Activated CD4-positive, alpha-beta T cell treated with anti-CD3 and anti-CD28 coated beads, Interleukin-2, amount 50 U/mL, for 24 hours (primary cell): Measurements from ENCODE around the gene TES.
"Not testable (repeated sequence)": the region's sequence is repeated elsewhere in the genome, so short reads cannot be mapped to it uniquely, and the experiment has no call there.

Experiments
- DNase-seq, 2 donors: peaks; one replicate each; pipeline ENCODE4 v3.0.0-alpha.2; 2020; ENCODE audit warnings: low read depth in 1 of 2, low spot score in 1 of 2

TES gene

DNA sequence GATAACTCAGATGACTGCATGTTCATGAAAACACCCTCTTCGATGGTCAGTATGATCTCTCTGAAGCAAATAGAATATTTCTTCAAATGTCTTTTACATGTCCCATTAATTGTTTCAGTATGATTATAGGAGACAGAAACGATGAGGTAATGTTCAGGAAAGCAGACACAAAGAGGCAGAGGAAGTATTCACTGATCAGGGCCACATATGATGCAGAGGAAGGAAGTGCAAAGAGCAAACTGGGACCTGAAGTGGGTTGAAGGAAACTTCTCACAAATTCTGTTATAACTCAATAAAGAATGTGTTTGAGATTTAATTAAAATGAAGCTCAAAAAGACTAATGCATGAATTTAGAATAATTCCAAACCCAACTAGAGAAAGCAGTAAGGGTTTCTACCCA, 70.5 kb downstream of the TES start:
- no peak for DNase-seq

DNA sequence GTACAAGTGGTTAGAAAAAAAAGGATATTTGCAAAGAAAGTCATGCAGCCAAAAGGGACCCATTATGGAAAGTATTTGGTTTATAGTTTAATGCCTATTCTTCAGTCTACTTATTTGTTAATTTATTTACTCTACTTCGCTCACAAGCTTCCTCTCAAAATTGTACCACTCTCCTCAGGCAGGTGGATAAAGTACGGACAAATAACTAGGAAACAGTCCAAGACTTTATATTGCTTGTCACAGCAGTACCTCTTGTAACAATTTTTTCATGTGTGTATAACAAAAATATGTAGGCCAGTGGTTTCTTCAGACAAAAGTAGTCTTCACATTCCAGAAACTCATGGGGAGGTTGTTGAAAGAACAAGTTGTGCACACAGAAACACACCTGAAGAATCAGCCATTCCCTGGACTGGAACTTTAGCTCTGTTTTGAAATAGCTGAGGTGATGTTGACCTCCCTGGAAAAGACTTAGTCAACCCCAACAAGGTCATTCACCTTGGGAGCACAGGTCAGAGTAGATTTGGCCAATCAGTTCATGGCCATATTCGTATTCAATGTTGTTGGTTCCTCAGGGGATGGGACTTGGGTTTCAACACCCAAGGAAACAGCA, 73.4 kb downstream of the TES start:
- DNase-seq, result no peak

DNA sequence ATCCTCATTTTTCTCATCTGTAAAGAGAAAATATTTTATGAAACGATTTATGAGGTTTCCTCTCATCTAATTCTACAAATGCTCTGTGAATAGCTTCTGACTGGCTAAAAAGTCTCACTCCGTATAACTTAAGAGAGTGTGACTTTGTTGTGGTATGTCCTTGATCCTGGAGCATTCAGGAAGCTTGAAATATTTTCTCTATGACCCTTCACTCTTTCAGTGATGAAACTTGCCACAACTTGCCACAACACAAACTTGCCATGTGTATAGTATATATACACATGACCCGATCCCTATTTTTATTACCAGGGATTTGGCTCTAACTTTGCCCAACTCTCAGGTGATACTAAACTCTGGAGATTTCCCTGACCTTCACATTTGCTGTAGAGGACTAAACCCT, 74.1 kb downstream of the TES start:
- no peak for DNase-seq

- no peak for DNase-seq
Measured at GRCh38 chr7:116285252-116285651, 74.9 kb downstream of the TES start.

DNA sequence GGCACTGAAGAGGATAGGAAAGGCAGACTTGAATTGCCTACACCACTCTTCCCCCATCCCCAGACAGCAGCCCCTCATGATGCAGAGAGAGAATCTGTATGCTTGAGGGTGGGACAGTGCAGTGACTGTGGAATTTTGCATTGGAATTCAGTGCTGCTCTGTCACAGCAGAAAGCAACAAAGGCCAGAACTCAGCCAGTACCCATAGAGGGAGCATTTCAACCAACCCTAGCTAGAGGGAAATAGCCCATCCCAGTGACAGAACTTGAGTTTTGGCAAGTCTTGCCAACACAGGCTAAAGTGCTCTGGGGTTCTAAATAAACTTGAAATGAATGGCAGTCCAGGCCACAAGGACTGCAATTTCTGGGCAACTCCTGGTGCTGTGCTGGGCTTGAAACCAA, 80.4 kb downstream of the TES start:
- no peak for DNase-seq

- no peak for DNase-seq
Measured at GRCh38 chr7:116291937-116292336, 81.6 kb downstream of the TES start.

DNA sequence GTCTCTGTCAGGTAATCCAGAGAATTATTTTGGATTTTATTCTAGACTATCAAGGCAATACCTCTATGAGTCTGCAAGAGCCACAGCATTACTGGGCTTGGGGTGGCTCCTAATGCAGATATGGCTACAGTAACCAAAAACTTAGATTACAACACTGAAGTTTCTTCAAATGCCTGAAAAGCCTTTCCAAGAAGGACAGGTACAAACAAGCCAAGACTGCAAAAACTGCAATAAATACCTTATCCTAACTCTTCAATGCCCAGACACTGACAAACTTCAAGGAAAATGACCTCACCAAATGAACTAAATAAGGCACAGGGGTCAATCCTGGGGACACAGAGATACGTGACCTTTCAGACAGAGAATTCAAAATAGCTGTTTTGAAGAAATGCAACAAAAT, 82.0 kb downstream of the TES start:
- no peak for DNase-seq

DNA sequence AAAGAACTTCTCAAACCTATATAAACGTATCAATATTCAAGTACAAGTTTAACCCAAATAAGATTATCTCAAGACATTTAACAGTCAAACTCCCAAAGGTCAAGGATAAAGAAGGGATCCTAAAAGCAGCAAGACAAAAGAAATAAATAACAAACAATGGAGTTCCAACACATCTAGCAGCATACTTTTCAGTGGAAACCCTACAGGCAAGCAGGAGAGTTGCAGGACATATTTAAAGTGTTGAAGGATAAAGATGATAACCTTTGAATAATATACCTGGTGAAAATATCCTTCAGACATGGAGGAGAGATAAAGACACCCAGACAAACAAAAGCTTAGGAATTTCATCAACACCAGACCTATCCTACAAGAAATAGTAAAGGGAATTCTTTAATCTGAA, 82.8 kb downstream of the TES start:
- DNase-seq, result no peak

- no peak for DNase-seq
Measured at GRCh38 chr7:116293633-116294032, 83.3 kb downstream of the TES start.

- DNase-seq, result not testable (repeated sequence)
Measured at GRCh38 chr7:116295903-116296302, 85.6 kb downstream of the TES start.

GRCh38 chr7:116298055-116298454, 87.7 kb downstream of the TES start:
- DNase-seq, result no peak

- no peak for DNase-seq
Measured at GRCh38 chr7:116298576-116298975, 88.2 kb downstream of the TES start.

- DNase-seq, result no peak
Measured at GRCh38 chr7:116305485-116306408, 95.4 kb downstream of the TES start.

DNA sequence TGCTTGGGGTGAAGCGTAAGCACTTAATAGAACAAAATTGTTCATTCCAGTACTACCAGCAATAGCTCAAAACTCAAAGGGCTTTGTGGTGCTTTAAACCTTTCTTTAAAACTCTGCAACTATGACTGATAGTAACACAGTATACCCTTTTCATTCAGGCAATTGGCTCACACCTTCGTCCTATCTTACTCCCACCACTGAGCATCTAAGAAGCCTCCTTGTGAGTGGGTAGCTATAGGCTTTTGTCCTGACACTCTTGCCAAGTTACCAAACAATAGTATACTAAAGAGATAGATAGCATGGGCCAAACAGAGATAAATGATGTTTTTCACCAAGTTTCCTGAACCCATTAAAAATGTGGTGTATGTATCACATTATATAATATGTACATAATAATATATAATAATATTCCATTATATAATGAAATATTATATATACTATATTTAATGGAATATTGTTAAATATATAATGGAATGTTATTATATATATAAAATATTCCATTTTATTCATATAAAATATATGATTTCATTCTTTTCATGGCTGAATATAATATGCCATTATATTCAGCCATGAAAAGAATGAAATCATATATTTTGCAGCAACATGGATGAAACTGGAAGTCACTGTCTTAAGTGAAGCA, 96.2 kb downstream of the TES start:
- no peak for DNase-seq

- no peak for DNase-seq
Measured at GRCh38 chr7:116307253-116307652, 96.9 kb downstream of the TES start.
